ENCODE results near the gene FBXO4. TPM values are rescaled to one million over a fixed set of nuclear protein-coding genes. Genes with fewer than 3 reads are reported as not detected.
A peak's percentile ranks its signal among the peaks of the same experiment; 100 is the strongest.

The FBXO4 gene
- total and polyA plus RNA-seq, 12 donors = 3.1 to 12.2 (median 5.3) TPM

GRCh38 chr5:41924526-41924871 is 582 bp upstream of the FBXO4 start:
- intact Hi-C loops (cut with DNase I) = loop anchor here in 4 of 10 donors (2.0 to 10.0 kb wide), 5 partner anchors 20 to 730 kb away; partner anchors contain the start of genes RIMOC1 (in 2 of the 4) and OXCT1 (in 1 of the 4)
- Histone ChIP-seq H3K9me3 (no peaks in the 10 kb centered on the region), H3K27me3 (no peaks in the 10 kb centered on the region), H3K27ac (peak overlapping the region; percentile 76 to 99 (median 95)), H3K36me3 (peaks cover 0 to 39% (median 6%) of the 10 kb centered on the region in 9 donors), H3K4me3 (peak overlapping the region; percentile 45 to 90 (median 82)), H3K4me1 (peaks cover 0 to 35% (median 14%) of the 10 kb centered on the region in 9 donors)
- DNase-seq = peak in 1 of 2 donors; percentile 5
- WGBS, 2 donors = 76 to 83% methylated on average over 4 of the region's 4 CpGs
- no peak for TF ChIP-seq CTCF (IDR thresholded peaks at IDR 0.05)
- no peak for ATAC-seq

GRCh38 chr5:41925555-41925951 is 472 bp downstream of the FBXO4 start:
- intact Hi-C loops (cut with DNase I) = loop anchor here in 7 of 10 donors (1.0 to 10.0 kb wide), 8 partner anchors 21 to 967 kb away; partner anchors contain the start of genes RIMOC1 (in 3 of the 7) and OXCT1 (in 1 of the 7)
- peak in 6 of 8 donors; percentile 25 to 63 (median 50) for ATAC-seq
- peak overlapping the region; percentile 45 to 90 (median 82) for H3K4me3 ChIP-seq
- TF ChIP-seq CTCF (IDR thresholded peaks at IDR 0.05) = no peak
- peak in 1 of 2 donors; percentile 42 for DNase-seq
- no peaks in the 10 kb centered on the region for H3K27me3 ChIP-seq
- H3K9me3 ChIP-seq = no peaks in the 10 kb centered on the region
- WGBS, 2 donors = 1% methylated on average over 18 of the region's 18 CpGs
- H3K36me3 ChIP-seq = peaks cover 0 to 39% (median 1%) of the 10 kb centered on the region in 9 donors
- H3K27ac ChIP-seq = peak overlapping the region; percentile 76 to 99 (median 95)
- peaks cover 0 to 35% (median 14%) of the 10 kb centered on the region in 9 donors for H3K4me1 ChIP-seq

- H3K36me3 ChIP-seq = peaks cover 0 to 34% (median 7%) of the 10 kb centered on the region in 9 donors
- DNase-seq (no peak), ATAC-seq (no peak)
- no peaks in the 10 kb centered on the region for H3K9me3 ChIP-seq
- H3K4me3 ChIP-seq = no peak overlapping the region
- H3K27me3 ChIP-seq = no peaks in the 10 kb centered on the region
- intact Hi-C loops (cut with DNase I) = loop anchor here in 4 of 10 donors (5.0 to 10.0 kb wide), 4 partner anchors 70 to 965 kb away; no protein-coding TSS in a partner anchor
- no peak overlapping the region for H3K27ac ChIP-seq
- TF ChIP-seq CTCF (IDR thresholded peaks at IDR 0.05) = no peak
- WGBS, 2 donors = 93 to 96% methylated on average over 4 of the region's 4 CpGs
- peaks cover 0 to 21% (median 13%) of the 10 kb centered on the region in 9 donors for H3K4me1 ChIP-seq
Observed at GRCh38 chr5:41927604-41928003, 2.5 kb downstream of the FBXO4 start.

GRCh38 chr5:41929035-41929434 is 4.0 kb downstream of the FBXO4 start:
- Histone ChIP-seq H3K36me3 (peaks cover 0 to 43% (median 11%) of the 10 kb centered on the region in 9 donors), H3K4me3 (no peak overlapping the region), H3K27me3 (no peaks in the 10 kb centered on the region), H3K27ac (no peak overlapping the region), H3K9me3 (no peaks in the 10 kb centered on the region), H3K4me1 (peaks cover 0 to 19% (median 13%) of the 10 kb centered on the region in 9 donors)
- TF ChIP-seq CTCF (IDR thresholded peaks at IDR 0.05) = no peak
- ATAC-seq = no peak
- DNase-seq = no peak
- intact Hi-C loops (cut with DNase I) = loop anchor here in 4 of 10 donors (5.0 to 10.0 kb wide), 4 partner anchors 72 to 963 kb away; no protein-coding TSS in a partner anchor

Measured in heart right ventricle (tissue), 16 donors.